Measurements from ENCODE around the gene PDE9A. TPM values are rescaled to one million over a fixed set of nuclear protein-coding genes. Genes with fewer than 3 reads are reported as not detected.

The PDE9A gene
- total RNA-seq, 1 donor from 2014 or later, result 31.4 TPM

- DNase-seq (ENCODE audit: low read depth, low spot score), result no peak
- peaks cover 32% of the 10 kb centered on the region for H3K4me1 Mint-ChIP-seq
- H3K9me3 Mint-ChIP-seq, result no peaks in the 10 kb centered on the region
- H3K27me3 Mint-ChIP-seq (ENCODE audit: low read depth), result no peaks in the 10 kb centered on the region
- peak overlapping the region; percentile 64 for H3K4me3 Mint-ChIP-seq
- no peak for TF ChIP-seq CTCF (conservative IDR thresholded peaks at IDR 0.05)
- no peak overlapping the region for H3K27ac Mint-ChIP-seq (ENCODE audit: unreplicated experiment)
- H3K36me3 Mint-ChIP-seq (ENCODE audit: low read depth), result peaks cover 2% of the 10 kb centered on the region
These were observed 4.4 kb downstream of the PDE9A start for GRCh38 chr21:42657676-42658319.

- Mint-ChIP-seq H3K4me3 (peak overlapping the region; percentile 64), H3K9me3 (no peaks in the 10 kb centered on the region), H3K36me3 (ENCODE audit: low read depth) (peaks cover 2% of the 10 kb centered on the region), H3K4me1 (peaks cover 29% of the 10 kb centered on the region), H3K27me3 (ENCODE audit: low read depth) (no peaks in the 10 kb centered on the region), H3K27ac (ENCODE audit: unreplicated experiment) (peak overlapping the region; percentile 57)
- TF ChIP-seq CTCF (conservative IDR thresholded peaks at IDR 0.05), result no peak
- no peak for DNase-seq (ENCODE audit: low read depth, low spot score)
These were observed 5.1 kb downstream of the PDE9A start for GRCh38 chr21:42658320-42659105.

- DNase-seq (ENCODE audit: low read depth, low spot score), result no peak
- Mint-ChIP-seq H3K4me3 (peak overlapping the region; percentile 47), H3K27me3 (ENCODE audit: low read depth) (no peaks in the 10 kb centered on the region), H3K9me3 (no peaks in the 10 kb centered on the region), H3K4me1 (peaks cover 26% of the 10 kb centered on the region), H3K27ac (ENCODE audit: unreplicated experiment) (no peak overlapping the region), H3K36me3 (ENCODE audit: low read depth) (peaks cover 2% of the 10 kb centered on the region)
- TF ChIP-seq CTCF (conservative IDR thresholded peaks at IDR 0.05), result no peak
These were observed 6.1 kb downstream of the PDE9A start for GRCh38 chr21:42659416-42660117.

- Mint-ChIP-seq H3K36me3 (ENCODE audit: low read depth) (peaks cover 5% of the 10 kb centered on the region), H3K4me3 (no peak overlapping the region), H3K9me3 (no peaks in the 10 kb centered on the region), H3K27ac (ENCODE audit: unreplicated experiment) (no peak overlapping the region), H3K4me1 (peaks cover 21% of the 10 kb centered on the region), H3K27me3 (ENCODE audit: low read depth) (no peaks in the 10 kb centered on the region)
- no peak for TF ChIP-seq CTCF (conservative IDR thresholded peaks at IDR 0.05)
- no peak for DNase-seq (ENCODE audit: low read depth, low spot score)
These were observed 6.7 kb downstream of the PDE9A start for GRCh38 chr21:42660118-42660470.

- Mint-ChIP-seq H3K9me3 (no peaks in the 10 kb centered on the region), H3K4me3 (peak overlapping the region; percentile 33), H3K27ac (ENCODE audit: unreplicated experiment) (peak overlapping the region; percentile 91)
These were observed 8.4 kb downstream of the PDE9A start for GRCh38 chr21:42661688-42662429.

More at GRCh38 chr21:42661688-42662429, 8.4 kb downstream of the PDE9A start:
- DNase-seq (ENCODE audit: low read depth, low spot score), result no peak
- Mint-ChIP-seq H3K27me3 (ENCODE audit: low read depth) (no peaks in the 10 kb centered on the region), H3K36me3 (ENCODE audit: low read depth) (peaks cover 5% of the 10 kb centered on the region), H3K4me1 (peaks cover 12% of the 10 kb centered on the region)
- no peak for TF ChIP-seq CTCF (conservative IDR thresholded peaks at IDR 0.05)

Data from neural crest cell (in vitro differentiated cells).